Omental fat pad (tissue), 4 donors: Measurements from ENCODE around the gene FOLR3. TPM values are rescaled to one million over a fixed set of nuclear protein-coding genes. Genes with fewer than 3 reads are reported as not detected.
"Not testable (repeated sequence)": the region's sequence is repeated elsewhere in the genome, so short reads cannot be mapped to it uniquely, and the experiment has no call there.

Experiments used
- ATAC-seq: fragments of 150-250 bp; one replicate; pipeline ENCODE4 v1.9.1; 2016; ENCODE audit warnings: mild to moderate bottlenecking, moderate library complexity; ENCODE audit not compliant: low FRiP score
- DNase-seq: peaks from one replicate; pipeline ENCODE4 v3.0.0-alpha.2; 2019; ENCODE audit warnings: low spot score
- total RNA-seq, 4 donors: library from RNA; depleted of rRNA; stranded (reverse); fragments of >200 nt; gene quantifications; one replicate each; pipeline ENCODE4 v1.1.0, GENCODE V29; 2016
- TF ChIP-seq, protein P1 (sequence below), 3 donors: fragments of 450-650 bp; IDR thresholded peaks; one replicate each; pipeline ENCODE4 v1.5.1; 2016 to 2017; ENCODE audit warnings: antibody characterized with exemption in 3 of 3, mild to moderate bottlenecking in 3 of 3, moderate library complexity in 2 of 3

FOLR3 gene
- total RNA-seq, 4 donors from 2014 or later, result 25.7 TPM; not detected in 3

DNA sequence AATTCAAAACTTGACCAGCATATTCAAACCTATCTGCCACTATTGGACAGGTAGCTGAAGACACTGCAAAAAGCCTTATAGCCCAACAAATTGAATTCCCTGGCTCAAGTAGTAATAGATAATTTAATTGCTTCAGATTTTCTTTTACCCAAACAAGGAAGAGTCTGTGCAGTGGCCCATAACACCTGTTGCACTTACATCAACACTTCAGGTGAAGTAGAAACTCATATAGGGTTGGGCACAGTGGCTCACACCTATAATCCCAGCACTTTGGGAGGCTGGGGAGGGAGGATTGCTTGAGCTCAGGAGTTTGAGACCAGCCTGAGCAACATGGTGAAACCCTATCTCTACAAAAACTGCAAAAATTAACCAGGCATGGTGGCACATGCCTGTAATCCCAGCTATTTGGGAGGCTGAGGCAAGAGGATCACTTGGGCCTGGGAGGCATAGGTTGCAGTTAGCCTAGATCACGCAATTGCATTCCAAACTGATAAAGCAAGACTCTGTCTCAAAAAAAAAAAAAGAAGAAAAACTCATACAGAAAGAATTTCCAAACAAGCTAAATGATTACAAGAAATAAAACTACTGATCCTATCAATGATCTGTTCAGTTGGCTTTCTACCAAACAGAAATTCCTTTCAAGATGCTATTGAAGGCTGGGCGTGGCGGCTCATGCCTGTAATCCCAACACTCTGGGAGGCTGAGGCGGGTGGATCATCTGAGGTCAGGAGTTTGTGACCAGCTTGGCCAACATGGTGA lies 9.5 kb downstream of the FOLR3 start:
- ATAC-seq (no peak), DNase-seq (no peak)

DNA sequence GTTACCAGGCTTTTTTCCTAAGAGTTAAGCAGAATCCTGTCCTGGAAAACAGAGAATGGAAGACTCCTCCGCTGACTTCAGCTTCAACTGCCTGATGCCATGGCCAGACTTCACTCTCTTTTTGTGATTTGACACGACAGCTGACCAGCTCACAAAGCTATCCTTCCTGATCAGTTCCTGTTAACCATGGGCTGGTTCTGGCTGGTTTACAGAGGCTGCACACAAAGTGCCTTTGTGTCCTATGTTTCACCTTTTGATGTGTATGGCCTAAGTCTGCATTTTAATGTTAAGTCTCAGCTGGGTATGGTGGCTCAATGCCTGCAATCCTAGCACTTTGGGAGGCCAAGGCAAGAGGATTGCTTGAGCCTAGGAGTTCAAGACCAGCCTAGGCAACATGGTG lies 11.1 kb downstream of the FOLR3 start:
- DNase-seq, result no peak
- no peak for ATAC-seq
- TF ChIP-seq, protein P1, sequence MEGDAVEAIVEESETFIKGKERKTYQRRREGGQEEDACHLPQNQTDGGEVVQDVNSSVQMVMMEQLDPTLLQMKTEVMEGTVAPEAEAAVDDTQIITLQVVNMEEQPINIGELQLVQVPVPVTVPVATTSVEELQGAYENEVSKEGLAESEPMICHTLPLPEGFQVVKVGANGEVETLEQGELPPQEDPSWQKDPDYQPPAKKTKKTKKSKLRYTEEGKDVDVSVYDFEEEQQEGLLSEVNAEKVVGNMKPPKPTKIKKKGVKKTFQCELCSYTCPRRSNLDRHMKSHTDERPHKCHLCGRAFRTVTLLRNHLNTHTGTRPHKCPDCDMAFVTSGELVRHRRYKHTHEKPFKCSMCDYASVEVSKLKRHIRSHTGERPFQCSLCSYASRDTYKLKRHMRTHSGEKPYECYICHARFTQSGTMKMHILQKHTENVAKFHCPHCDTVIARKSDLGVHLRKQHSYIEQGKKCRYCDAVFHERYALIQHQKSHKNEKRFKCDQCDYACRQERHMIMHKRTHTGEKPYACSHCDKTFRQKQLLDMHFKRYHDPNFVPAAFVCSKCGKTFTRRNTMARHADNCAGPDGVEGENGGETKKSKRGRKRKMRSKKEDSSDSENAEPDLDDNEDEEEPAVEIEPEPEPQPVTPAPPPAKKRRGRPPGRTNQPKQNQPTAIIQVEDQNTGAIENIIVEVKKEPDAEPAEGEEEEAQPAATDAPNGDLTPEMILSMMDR (IDR thresholded peaks at IDR 0.05), result no peak

More for the DNA sequence above, 9.5 kb downstream of the FOLR3 start:
- TF ChIP-seq, protein P1 (IDR thresholded peaks at IDR 0.05), result no peak

DNA sequence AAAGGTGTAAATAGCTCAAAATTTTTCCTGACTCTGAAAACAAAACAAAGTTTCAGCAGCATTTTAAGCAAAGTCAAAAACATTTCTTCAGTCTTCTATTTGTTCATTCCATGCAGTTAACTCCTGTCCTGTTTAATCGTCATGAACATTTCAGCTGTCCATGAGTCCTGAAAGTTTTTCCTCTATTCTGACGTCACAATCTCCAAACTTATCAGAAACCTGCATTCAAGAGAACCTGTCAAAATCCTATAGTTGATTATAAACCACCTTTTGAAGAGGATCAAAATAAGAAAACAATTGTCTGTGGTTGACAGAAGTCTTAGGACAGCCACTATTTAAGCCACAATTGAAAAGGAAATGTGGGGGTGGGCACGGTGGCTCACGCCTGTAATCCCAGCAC lies 15.4 kb downstream of the FOLR3 start:
- ATAC-seq, result no peak
- no peak for DNase-seq
- TF ChIP-seq, protein P1 (IDR thresholded peaks at IDR 0.05), result no peak

DNA sequence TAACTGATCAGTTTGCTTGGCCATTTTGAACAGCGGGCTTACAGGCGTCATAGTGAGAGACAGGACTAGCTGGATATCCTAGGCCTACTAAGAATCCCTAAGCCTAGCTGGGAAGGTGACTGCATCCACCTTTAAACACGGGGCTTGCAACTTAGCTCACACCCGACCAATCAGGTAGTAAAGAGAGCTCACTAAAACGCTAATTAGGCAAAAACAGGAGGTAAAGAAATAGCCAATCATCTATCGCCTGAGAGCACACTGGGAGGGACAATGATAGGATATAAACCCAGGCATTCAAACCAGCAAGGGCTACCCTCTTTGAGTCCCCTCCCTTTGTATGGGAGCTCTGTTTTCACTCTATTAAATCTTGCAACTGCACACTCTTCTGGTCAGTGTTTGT lies 18.3 kb downstream of the FOLR3 start:
- DNase-seq, ATAC-seq: not testable (repeated sequence)

DNA sequence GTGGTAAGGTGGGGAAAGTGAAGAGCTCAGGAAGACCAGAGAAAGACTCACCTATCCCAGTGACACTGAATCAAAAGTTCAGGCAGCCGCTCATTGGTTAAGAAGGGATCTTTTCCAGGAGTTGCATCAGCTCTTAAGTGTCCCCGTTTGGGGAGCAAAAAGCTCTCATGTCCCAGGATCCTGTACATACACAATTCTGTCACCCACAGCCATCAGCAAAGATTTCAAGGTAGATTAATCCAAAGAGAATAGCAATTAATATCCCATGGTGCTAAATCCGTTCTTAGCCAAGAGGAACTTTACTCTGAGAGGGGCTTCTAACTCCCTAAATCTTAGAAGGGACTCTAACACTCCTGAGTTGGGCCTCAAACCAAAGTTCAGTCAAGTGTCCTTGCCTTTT lies 19.3 kb downstream of the FOLR3 start:
- TF ChIP-seq, protein P1 (IDR thresholded peaks at IDR 0.05), result no peak
- no peak for DNase-seq
- ATAC-seq, result no peak

DNA sequence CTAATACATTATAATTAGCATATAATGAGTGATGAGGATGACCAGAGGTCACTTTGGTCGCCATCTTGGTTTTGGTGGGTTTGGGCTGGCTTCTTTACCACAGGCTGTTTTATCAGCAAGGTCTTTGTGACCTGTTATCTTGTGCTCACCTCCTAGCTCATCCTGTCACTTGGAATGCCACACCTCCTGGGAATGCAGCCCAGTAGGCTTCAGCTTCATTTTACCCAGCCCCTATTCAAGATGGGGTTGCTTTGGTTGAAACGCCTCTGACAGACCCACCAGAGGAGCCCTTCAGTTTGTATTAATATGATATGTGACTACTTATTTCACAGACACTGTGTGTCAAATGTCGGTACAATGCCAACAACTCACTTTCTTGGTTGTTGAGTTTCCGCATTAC lies 20.2 kb downstream of the FOLR3 start:
- TF ChIP-seq, protein P1 (IDR thresholded peaks at IDR 0.05), result no peak
- DNase-seq (no peak), ATAC-seq (no peak)

DNA sequence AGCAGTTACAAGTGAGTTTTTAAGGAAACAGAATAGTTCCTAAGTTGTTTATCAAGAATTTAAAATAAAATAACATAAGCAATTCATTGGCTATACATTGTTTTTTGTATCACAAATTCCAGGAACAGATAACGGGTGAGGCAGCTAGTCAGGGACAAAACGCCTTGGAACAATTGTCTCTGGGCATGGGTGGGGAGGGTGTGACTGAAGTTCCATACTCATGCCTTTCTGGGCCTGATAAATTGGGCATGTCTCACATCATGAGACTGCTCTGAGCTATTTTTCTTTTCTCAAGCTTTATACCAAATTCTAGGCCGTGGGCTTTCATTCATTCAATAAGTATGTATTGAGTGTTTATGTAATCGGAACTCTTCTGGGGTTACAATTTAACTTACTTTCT lies 21.6 kb downstream of the FOLR3 start:
- DNase-seq (no peak), ATAC-seq (no peak)
- TF ChIP-seq, protein P1 (IDR thresholded peaks at IDR 0.05), result no peak
